ENCODE data around the gene ART3. TPM values are rescaled to one million over a fixed set of nuclear protein-coding genes. Genes with fewer than 3 reads are reported as not detected.

The ART3 gene
- total RNA-seq, 2 donors from 2014 or later: 0.92 TPM; not detected in 1

DNA sequence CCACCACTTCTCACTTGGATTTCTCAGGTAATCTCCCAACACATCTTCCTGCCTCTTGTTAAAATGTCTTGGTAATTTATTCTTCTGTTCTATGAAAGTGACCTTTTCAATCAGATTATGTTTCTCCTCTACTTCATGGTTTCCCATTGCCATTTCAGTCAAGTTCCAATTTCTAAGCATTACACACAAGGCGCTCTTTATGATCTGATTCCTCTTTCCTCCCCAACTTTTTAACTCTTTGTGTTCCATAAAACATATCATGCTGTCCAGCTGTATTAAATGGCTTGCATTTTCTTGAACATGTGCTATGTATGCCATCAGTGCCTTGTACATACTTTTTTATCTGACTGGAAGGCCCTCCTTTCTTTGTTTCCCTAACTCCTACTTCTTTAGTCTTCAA is 13.1 kb upstream of the ART3 start:
- Histone ChIP-seq H3K4me1 (ENCODE audit: control insufficient read depth, insufficient read depth, low read length) (no peaks in the 10 kb centered on the region), H3K27me3 (ENCODE audit: control insufficient read depth, insufficient read depth, low read length, poor library complexity, severe bottlenecking) (no peaks in the 10 kb centered on the region), H3K27ac (ENCODE audit: low read depth, low read length) (no peak overlapping the region), H3K4me3 (ENCODE audit: low read length) (no peak overlapping the region), H3K9me3 (ENCODE audit: control insufficient read depth, low read length) (no peaks in the 10 kb centered on the region), H3K9ac (ENCODE audit: extremely low read depth, low read length, poor library complexity, severe bottlenecking) (no peak overlapping the region), H3K36me3 (ENCODE audit: control insufficient read depth, insufficient read depth, low read length) (no peaks in the 10 kb centered on the region)
- no peak for TF ChIP-seq CTCF (conservative IDR thresholded peaks at IDR 0.05)
- Mint-ChIP-seq H3K27me3 (ENCODE audit: insufficient read depth) (no peaks in the 10 kb centered on the region), H3K27ac (no peak overlapping the region), H3K36me3 (ENCODE audit: low read depth) (no peaks in the 10 kb centered on the region), H3K9me3 (no peaks in the 10 kb centered on the region), H3K4me1 (peaks cover 13% of the 10 kb centered on the region), H3K4me3 (no peak overlapping the region)
- WGBS, 2 experiments (ENCODE audit: insufficient coverage in 1 of 2, insufficient read length in 1 of 2): 90 to 92% methylated on average over 1 of the region's 1 CpG
- DNase-seq: no peak

DNA sequence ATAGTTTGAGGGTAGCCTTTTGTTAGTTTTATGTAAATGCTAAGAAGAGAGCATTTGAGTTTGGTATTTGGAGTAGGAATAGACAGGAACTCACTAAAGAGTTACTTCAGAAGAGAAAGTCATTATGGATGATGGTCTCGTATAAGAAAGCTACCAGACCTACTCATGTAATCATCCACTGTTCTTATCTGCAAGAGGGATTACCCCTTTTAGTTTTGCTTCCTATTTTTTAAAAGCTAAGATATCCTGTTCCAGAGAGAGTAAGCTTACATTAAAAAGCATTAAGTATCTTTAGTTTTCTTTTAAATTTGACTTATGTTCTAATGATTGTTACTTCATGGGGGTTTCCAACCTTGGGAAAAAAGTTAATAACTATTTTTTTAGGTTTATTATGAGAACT is 12.5 kb upstream of the ART3 start:
- Mint-ChIP-seq H3K27ac (no peak overlapping the region), H3K9me3 (no peaks in the 10 kb centered on the region), H3K36me3 (ENCODE audit: low read depth) (no peaks in the 10 kb centered on the region), H3K4me1 (peaks cover 13% of the 10 kb centered on the region), H3K4me3 (no peak overlapping the region), H3K27me3 (ENCODE audit: insufficient read depth) (no peaks in the 10 kb centered on the region)
- WGBS, 2 experiments (ENCODE audit: insufficient coverage in 1 of 2, insufficient read length in 1 of 2): 94 to 100% methylated on average over 1 of the region's 1 CpG
- no peak overlapping the region for H3K27ac ChIP-seq (ENCODE audit: low read depth, low read length)
- H3K4me3 ChIP-seq (ENCODE audit: low read length): no peak overlapping the region
- H3K4me1 ChIP-seq (ENCODE audit: control insufficient read depth, insufficient read depth, low read length): no peaks in the 10 kb centered on the region
- no peaks in the 10 kb centered on the region for H3K27me3 ChIP-seq (ENCODE audit: control insufficient read depth, insufficient read depth, low read length, poor library complexity, severe bottlenecking)
- H3K9me3 ChIP-seq (ENCODE audit: control insufficient read depth, low read length): no peaks in the 10 kb centered on the region
- H3K36me3 ChIP-seq (ENCODE audit: control insufficient read depth, insufficient read depth, low read length): no peaks in the 10 kb centered on the region
- TF ChIP-seq CTCF (conservative IDR thresholded peaks at IDR 0.05): no peak
- DNase-seq: no peak
- no peak overlapping the region for H3K9ac ChIP-seq (ENCODE audit: extremely low read depth, low read length, poor library complexity, severe bottlenecking)

GRCh38 chr4:76066546-76066945 is 8.0 kb upstream of the ART3 start:
- Mint-ChIP-seq H3K36me3 (ENCODE audit: low read depth) (no peaks in the 10 kb centered on the region), H3K4me1 (peaks cover 3% of the 10 kb centered on the region), H3K27ac (no peak overlapping the region), H3K4me3 (no peak overlapping the region), H3K9me3 (no peaks in the 10 kb centered on the region), H3K27me3 (ENCODE audit: insufficient read depth) (no peaks in the 10 kb centered on the region)
- no peaks in the 10 kb centered on the region for H3K36me3 ChIP-seq (ENCODE audit: control insufficient read depth, insufficient read depth, low read length)
- no peak overlapping the region for H3K27ac ChIP-seq (ENCODE audit: low read depth, low read length)
- no peak for TF ChIP-seq CTCF (conservative IDR thresholded peaks at IDR 0.05)
- no peak overlapping the region for H3K9ac ChIP-seq (ENCODE audit: extremely low read depth, low read length, poor library complexity, severe bottlenecking)
- no peaks in the 10 kb centered on the region for H3K4me1 ChIP-seq (ENCODE audit: control insufficient read depth, insufficient read depth, low read length)
- no peak overlapping the region for H3K4me3 ChIP-seq (ENCODE audit: low read length)
- H3K9me3 ChIP-seq (ENCODE audit: control insufficient read depth, low read length): no peaks in the 10 kb centered on the region
- 90 to 100% methylated on average over 1 to 3 of the region's 3 CpGs for WGBS, 2 experiments (ENCODE audit: insufficient coverage in 1 of 2, insufficient read length in 1 of 2)
- H3K27me3 ChIP-seq (ENCODE audit: control insufficient read depth, insufficient read depth, low read length, poor library complexity, severe bottlenecking): no peaks in the 10 kb centered on the region
- no peak for DNase-seq

Measured in endodermal cell (in vitro differentiated cells).